ENCODE data around the gene CCT8. TPM values are rescaled to one million over a fixed set of nuclear protein-coding genes. Genes with fewer than 3 reads are reported as not detected.
A peak's percentile ranks its signal among the peaks of the same experiment; 100 is the strongest.

The CCT8 gene
- total and polyA plus RNA-seq, 9 of the 15 experiments (the other 6 are each of a cell fraction or from before 2014, with no cell fraction given), result 451 to 1,153 (median 677) TPM

DNA sequence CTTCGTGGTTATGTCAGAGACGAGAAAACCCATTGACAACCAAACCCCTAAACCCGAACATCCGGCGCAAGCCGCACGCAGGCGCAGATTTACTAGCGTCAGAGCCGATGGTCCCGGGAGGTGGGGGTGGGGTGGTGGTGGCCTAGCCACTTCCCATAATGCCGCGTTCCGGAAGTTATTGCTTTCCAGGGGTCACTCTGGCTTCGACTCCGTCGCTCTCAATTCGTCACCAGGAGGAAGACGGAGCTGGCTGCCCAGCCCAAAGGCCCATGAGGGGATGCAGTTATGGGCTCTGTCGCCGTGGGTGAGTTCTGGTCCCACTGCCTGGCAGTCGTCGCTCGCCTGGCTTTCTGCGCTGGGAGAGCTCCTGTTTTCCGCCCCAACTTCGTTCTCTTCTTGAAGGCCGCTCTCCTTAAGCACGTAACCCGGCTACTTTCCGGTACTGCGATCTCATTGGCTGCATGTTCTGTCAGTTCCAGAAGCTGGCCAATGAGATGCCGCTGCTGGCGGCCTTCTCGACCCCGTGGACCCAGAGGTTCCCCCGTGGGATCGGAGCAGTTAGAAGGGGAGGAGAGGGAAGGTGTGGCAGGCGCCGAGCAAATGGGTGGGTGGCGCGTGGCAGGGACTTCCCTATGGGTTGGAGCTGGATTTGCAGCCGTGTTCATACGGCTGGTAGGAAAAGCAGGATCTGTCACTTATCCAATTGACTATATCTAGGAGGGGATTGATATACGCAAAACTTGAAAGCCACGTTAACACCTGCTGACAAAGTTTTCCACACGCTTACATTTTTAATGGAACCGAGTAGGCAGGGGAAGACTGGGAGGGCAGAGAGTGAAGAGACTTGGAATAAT lies 48.7 kb downstream of the CCT8 start, which contains the start of gene USP16 (continued):
- TF ChIP-seq KDM2B (CRISPR knock-in tag; IDR thresholded peaks at IDR 0.05) (no peak), U2AF2 (optimal IDR thresholded peaks at IDR 0.05; ENCODE audit: low read depth, low read length) (no peak), KHSRP (IDR thresholded peaks at IDR 0.05) (peak; percentile 88), GABPA (tag; conservative IDR thresholded peaks at IDR 0.05; ENCODE audit: low read depth) (peak; percentile 99), ZNF740 (CRISPR knock-in tag; IDR thresholded peaks at IDR 0.05) (no peak), ZNF740 (tag; IDR thresholded peaks at IDR 0.05) (no peak; a peak in 1 of 4 replicates), FOSL1 (tag; conservative IDR thresholded peaks at IDR 0.05) (0 out of 2 replicates have a peak, but pooled peaks have one; percentile 25), ZNF449 (CRISPR knock-in tag; IDR thresholded peaks at IDR 0.05) (no peak), ZBTB1 (CRISPR knock-in tag; IDR thresholded peaks at IDR 0.05; ENCODE audit: borderline replicate concordance, low read depth) (no peak), EP400 (IDR thresholded peaks at IDR 0.05) (peak; percentile 97), KAT7 (CRISPR knock-in tag; IDR thresholded peaks at IDR 0.05; ENCODE audit: borderline replicate concordance) (no peak), HLTF (IDR thresholded peaks at IDR 0.05) (0 out of 2 replicates have a peak, but pooled peaks have one; percentile 11), FOXM1 (IDR thresholded peaks at IDR 0.05; ENCODE audit: low read depth) (peak; percentile 51; the same call in 1 of the 2 replicates), FOXM1 (CRISPR knock-in tag; IDR thresholded peaks at IDR 0.05; ENCODE audit: low read depth) (no peak)
- TF ChIP-seq, protein P1, sequence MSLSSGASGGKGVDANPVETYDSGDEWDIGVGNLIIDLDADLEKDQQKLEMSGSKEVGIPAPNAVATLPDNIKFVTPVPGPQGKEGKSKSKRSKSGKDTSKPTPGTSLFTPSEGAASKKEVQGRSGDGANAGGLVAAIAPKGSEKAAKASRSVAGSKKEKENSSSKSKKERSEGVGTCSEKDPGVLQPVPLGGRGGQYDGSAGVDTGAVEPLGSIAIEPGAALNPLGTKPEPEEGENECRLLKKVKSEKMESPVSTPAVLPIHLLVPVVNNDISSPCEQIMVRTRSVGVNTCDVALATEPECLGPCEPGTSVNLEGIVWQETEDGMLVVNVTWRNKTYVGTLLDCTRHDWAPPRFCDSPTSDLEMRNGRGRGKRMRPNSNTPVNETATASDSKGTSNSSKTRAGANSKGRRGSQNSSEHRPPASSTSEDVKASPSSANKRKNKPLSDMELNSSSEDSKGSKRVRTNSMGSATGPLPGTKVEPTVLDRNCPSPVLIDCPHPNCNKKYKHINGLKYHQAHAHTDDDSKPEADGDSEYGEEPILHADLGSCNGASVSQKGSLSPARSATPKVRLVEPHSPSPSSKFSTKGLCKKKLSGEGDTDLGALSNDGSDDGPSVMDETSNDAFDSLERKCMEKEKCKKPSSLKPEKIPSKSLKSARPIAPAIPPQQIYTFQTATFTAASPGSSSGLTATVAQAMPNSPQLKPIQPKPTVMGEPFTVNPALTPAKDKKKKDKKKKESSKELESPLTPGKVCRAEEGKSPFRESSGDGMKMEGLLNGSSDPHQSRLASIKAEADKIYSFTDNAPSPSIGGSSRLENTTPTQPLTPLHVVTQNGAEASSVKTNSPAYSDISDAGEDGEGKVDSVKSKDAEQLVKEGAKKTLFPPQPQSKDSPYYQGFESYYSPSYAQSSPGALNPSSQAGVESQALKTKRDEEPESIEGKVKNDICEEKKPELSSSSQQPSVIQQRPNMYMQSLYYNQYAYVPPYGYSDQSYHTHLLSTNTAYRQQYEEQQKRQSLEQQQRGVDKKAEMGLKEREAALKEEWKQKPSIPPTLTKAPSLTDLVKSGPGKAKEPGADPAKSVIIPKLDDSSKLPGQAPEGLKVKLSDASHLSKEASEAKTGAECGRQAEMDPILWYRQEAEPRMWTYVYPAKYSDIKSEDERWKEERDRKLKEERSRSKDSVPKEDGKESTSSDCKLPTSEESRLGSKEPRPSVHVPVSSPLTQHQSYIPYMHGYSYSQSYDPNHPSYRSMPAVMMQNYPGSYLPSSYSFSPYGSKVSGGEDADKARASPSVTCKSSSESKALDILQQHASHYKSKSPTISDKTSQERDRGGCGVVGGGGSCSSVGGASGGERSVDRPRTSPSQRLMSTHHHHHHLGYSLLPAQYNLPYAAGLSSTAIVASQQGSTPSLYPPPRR (CRISPR knock-in tag; IDR thresholded peaks at IDR 0.05; ENCODE audit: borderline replicate concordance), result no peak
- TF ChIP-seq, protein P2, sequence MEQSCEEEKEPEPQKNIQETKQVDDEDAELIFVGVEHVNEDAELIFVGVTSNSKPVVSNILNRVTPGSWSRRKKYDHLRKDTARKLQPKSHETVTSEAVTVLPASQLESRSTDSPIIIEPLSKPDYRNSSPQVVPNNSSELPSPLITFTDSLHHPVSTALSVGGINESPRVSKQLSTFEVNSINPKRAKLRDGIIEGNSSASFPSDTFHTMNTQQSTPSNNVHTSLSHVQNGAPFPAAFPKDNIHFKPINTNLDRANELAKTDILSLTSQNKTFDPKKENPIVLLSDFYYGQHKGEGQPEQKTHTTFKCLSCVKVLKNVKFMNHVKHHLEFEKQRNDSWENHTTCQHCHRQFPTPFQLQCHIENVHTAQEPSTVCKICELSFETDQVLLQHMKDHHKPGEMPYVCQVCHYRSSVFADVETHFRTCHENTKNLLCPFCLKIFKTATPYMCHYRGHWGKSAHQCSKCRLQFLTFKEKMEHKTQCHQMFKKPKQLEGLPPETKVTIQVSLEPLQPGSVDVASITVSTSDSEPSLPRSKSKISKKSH (CRISPR knock-in tag; IDR thresholded peaks at IDR 0.05), result no peak
- TF ChIP-seq, protein P3, sequence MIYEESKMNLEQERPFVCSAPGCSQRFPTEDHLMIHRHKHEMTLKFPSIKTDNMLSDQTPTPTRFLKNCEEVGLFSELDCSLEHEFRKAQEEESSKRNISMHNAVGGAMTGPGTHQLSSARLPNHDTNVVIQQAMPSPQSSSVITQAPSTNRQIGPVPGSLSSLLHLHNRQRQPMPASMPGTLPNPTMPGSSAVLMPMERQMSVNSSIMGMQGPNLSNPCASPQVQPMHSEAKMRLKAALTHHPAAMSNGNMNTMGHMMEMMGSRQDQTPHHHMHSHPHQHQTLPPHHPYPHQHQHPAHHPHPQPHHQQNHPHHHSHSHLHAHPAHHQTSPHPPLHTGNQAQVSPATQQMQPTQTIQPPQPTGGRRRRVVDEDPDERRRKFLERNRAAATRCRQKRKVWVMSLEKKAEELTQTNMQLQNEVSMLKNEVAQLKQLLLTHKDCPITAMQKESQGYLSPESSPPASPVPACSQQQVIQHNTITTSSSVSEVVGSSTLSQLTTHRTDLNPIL (CRISPR knock-in tag; IDR thresholded peaks at IDR 0.05), result no peak

All from K562 (cell line).